ENCODE data around the gene FOXP2. TPM values are rescaled to one million over a fixed set of nuclear protein-coding genes. Genes with fewer than 3 reads are reported as not detected.
A peak's percentile ranks its signal among the peaks of the same experiment; 100 is the strongest.

Gene FOXP2
- total RNA-seq, 1 experiment from 2014 or later, result 0.17 TPM

GRCh38 chr7:114659409-114660125 lies 245.0 kb downstream of the FOXP2 start (continued):
- TF ChIP-seq AR (CRISPR knock-in tag; IDR thresholded peaks at IDR 0.05) (no peak), CREM (CRISPR knock-in tag; IDR thresholded peaks at IDR 0.05) (no peak), ATF6 (CRISPR knock-in tag; IDR thresholded peaks at IDR 0.05) (no peak), MXD4 (CRISPR knock-in tag; IDR thresholded peaks at IDR 0.05; ENCODE audit: borderline replicate concordance) (no peak), NR1H2 (CRISPR knock-in tag; IDR thresholded peaks at IDR 0.05) (no peak), ZNF423 (CRISPR knock-in tag; IDR thresholded peaks at IDR 0.05) (no peak)

- CTCF ChIA-PET, result interaction anchor here (0.6 to 4.3 kb wide), 2 partner anchors 31 to 233 kb away, joined by 3 to 48 read pairs; no protein-coding TSS in a partner anchor
- ATAC-seq (no peak), DNase-seq (ENCODE audit: low spot score) (no peak)
- Mint-ChIP-seq H3K9me3 (no peaks in the 10 kb centered on the region), H3K36me3 (no peaks in the 10 kb centered on the region), H3K4me1 (peaks cover 61% of the 10 kb centered on the region), H3K27ac (0 out of 2 replicates have a peak overlapping the region, but pooled peaks have one; percentile 32), H3K27me3 (ENCODE audit: low read depth) (no peaks in the 10 kb centered on the region), H3K4me3 (no peak overlapping the region)
- no peak for TF ChIP-seq CREB1 (CRISPR knock-in tag; IDR thresholded peaks at IDR 0.05)
- TF ChIP-seq NFE2L1 (CRISPR knock-in tag; IDR thresholded peaks at IDR 0.05), result no peak
- TF ChIP-seq SP1 (CRISPR knock-in tag; conservative IDR thresholded peaks at IDR 0.05), result no peak
- POLR2A ChIA-PET, result no interaction called here
Observed at GRCh38 chr7:114660126-114660486, 245.5 kb downstream of the FOXP2 start.

GRCh38 chr7:114660753-114661152 lies 246.1 kb downstream of the FOXP2 start:
- Mint-ChIP-seq H3K27ac (no peak overlapping the region), H3K36me3 (no peaks in the 10 kb centered on the region), H3K4me3 (no peak overlapping the region), H3K9me3 (no peaks in the 10 kb centered on the region), H3K4me1 (peaks cover 61% of the 10 kb centered on the region), H3K27me3 (ENCODE audit: low read depth) (no peaks in the 10 kb centered on the region)
- ChIA-PET CTCF (interaction anchor here (0.7 to 4.3 kb wide), 6 partner anchors 10 to 1570 kb away, joined by 3 to 48 read pairs (median 4); no protein-coding TSS in a partner anchor), POLR2A (no interaction called here)
- DNase-seq (ENCODE audit: low spot score) (no peak), ATAC-seq (no peak)
- no peak for TF ChIP-seq ZNF219 (CRISPR knock-in tag; IDR thresholded peaks at IDR 0.05; ENCODE audit: borderline replicate concordance)

- Mint-ChIP-seq H3K4me3 (no peak overlapping the region), H3K27ac (peak overlapping the region; percentile 3; the same call in 1 of the 2 replicates), H3K27me3 (ENCODE audit: low read depth) (no peaks in the 10 kb centered on the region), H3K9me3 (no peaks in the 10 kb centered on the region), H3K36me3 (no peaks in the 10 kb centered on the region), H3K4me1 (peaks cover 52% of the 10 kb centered on the region)
- ATAC-seq (no peak), DNase-seq (ENCODE audit: low spot score) (no peak)
- no peak for TF ChIP-seq OVOL2 (CRISPR knock-in tag; IDR thresholded peaks at IDR 0.05; ENCODE audit: borderline replicate concordance)
- POLR2A ChIA-PET, result no interaction called here
- CTCF ChIA-PET, result interaction anchor here (3.7 to 4.3 kb wide), 2 partner anchors 235 to 580 kb away, joined by 28 to 48 read pairs; no protein-coding TSS in a partner anchor
Observed at GRCh38 chr7:114662002-114662677, 247.5 kb downstream of the FOXP2 start.

- DNase-seq (ENCODE audit: low spot score), result no peak
- H3K9me3 Mint-ChIP-seq, result no peaks in the 10 kb centered on the region
- POLR2A ChIA-PET, result interaction anchor here (0.6 kb wide), 1 partner anchor 236 kb away, joined by 4 read pairs; no protein-coding TSS in a partner anchor
- H3K36me3 Mint-ChIP-seq, result no peaks in the 10 kb centered on the region
- TF ChIP-seq CTCF (IDR thresholded peaks at IDR 0.05), result 0 out of 2 replicates have a peak, but pooled peaks have one; percentile 16
- no peak for TF ChIP-seq TP53 (CRISPR knock-in tag; IDR thresholded peaks at IDR 0.05)
- ATAC-seq, result peak; percentile 71
- H3K27ac Mint-ChIP-seq, result no peak overlapping the region
- H3K27me3 Mint-ChIP-seq (ENCODE audit: low read depth), result no peaks in the 10 kb centered on the region
- H3K4me3 Mint-ChIP-seq, result no peak overlapping the region
- H3K4me1 Mint-ChIP-seq, result peaks cover 38% of the 10 kb centered on the region
- CTCF ChIA-PET, result interaction anchor here (0.6 to 4.3 kb wide), 12 partner anchors 9 to 582 kb away, joined by 3 to 48 read pairs (median 4); no protein-coding TSS in a partner anchor
Observed at GRCh38 chr7:114663502-114663901, 248.9 kb downstream of the FOXP2 start.

Data from WTC11 (cell line).